ENCODE data around the gene LUZP1.

DNA sequence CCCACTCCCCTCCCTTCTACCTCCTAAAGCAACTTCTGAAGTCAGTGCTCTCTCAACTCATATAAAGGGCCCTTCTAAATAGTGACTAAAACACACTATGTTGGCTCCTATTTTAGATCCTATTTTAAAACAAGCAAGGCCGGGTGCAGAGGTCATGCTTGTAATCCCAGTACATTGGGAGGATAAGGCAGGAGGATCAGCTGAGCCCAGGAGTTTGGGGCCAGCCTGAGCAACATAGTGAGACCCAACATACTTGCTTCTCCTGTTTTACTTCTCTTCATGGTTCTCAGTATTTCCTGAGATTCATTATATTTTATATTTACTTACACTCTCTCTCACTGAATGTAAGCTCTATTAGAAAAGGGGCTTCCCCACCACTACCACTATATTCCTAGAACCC is 42.5 kb downstream of the LUZP1 start:
- TF ChIP-seq, protein P1, sequence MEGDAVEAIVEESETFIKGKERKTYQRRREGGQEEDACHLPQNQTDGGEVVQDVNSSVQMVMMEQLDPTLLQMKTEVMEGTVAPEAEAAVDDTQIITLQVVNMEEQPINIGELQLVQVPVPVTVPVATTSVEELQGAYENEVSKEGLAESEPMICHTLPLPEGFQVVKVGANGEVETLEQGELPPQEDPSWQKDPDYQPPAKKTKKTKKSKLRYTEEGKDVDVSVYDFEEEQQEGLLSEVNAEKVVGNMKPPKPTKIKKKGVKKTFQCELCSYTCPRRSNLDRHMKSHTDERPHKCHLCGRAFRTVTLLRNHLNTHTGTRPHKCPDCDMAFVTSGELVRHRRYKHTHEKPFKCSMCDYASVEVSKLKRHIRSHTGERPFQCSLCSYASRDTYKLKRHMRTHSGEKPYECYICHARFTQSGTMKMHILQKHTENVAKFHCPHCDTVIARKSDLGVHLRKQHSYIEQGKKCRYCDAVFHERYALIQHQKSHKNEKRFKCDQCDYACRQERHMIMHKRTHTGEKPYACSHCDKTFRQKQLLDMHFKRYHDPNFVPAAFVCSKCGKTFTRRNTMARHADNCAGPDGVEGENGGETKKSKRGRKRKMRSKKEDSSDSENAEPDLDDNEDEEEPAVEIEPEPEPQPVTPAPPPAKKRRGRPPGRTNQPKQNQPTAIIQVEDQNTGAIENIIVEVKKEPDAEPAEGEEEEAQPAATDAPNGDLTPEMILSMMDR (conservative IDR thresholded peaks at IDR 0.05 in 1 of 2, IDR thresholded peaks at IDR 0.05 in 1 of 2; ENCODE audit: low read depth in 1 of 2, low read length in 2 of 2) = no peak
- no peak for TF ChIP-seq EZH2 (IDR thresholded peaks at IDR 0.05; ENCODE audit: low read length, missing control alignments)

Measured in fibroblast of lung (primary cell).